ENCODE results near the gene KIF7.

KIF7 gene

DNA sequence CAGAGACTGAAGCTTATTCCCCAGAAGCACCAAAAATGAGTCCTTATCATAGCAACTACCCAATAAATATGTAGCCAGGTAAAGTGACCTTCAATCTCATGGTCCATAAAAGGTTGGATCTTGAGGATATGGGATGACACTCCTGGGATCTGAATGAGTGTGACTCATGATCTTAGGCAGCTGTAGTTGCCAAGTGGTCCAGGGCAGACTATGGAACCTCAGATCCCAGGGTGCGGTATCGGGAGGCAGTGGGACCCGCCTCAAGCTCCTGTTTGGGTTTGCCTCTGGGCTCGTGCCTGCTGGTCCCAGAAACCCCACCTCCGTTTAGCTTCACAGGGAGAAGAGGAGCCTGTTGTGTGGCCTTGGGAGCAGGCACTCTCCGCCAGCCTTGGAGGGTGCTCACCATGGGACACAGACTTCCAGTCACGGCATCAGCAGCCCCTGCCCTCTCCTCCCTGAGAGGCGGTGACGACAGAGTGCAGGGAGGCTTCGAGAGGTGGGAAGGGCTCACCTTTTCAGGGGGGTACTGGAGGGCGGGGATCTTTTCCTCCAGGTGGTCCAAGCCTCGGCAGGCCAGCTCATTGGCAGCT, 15.8 kb upstream of the KIF7 start:
- Histone ChIP-seq H3K27ac (no peak overlapping the region), H3K9ac (no peak overlapping the region), H4K20me1 (peaks cover 0 to 1% (median 0%) of the 10 kb centered on the region in 11 experiments; a peak in 1 of 22 replicates), H3K36me3 (no peaks in the 10 kb centered on the region), H3K4me3 (no peak overlapping the region), H3K9me3 (replicated peaks in 1 of 11) (no peaks in the 10 kb centered on the region), H3K27me3 (peaks cover 4 to 18% (median 14%) of the 10 kb centered on the region in 11 experiments; a peak in 21 of 22 replicates), H3K4me1 (peaks cover 0 to 6% (median 2%) of the 10 kb centered on the region in 10 experiments; a peak in 13 of 20 replicates), H3K4me2 (no peak overlapping the region)
- TF ChIP-seq Cebpa-rat (IDR thresholded peaks at IDR 0.05), result no peak

DNA sequence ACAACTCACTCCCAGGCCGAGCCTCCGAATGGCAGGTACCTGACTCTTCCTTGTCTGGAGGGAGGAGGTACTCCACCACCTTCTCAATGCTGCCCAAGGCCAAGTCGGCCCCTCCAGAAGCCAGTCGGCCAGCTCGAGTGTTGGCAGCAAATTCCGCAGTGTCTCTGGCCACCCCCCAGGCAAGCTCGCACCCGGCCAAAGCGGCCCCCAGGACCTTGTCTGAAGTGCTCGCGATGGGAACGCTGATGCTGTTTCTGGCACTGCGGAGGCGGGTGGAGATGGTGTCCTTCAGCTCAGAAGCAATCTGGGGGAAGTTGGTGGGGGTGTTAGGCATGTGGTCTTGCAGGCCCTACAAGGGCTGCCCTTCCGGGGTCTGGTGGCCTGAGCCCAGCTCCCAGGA, 14.7 kb upstream of the KIF7 start:
- H3K27me3 ChIP-seq, result peaks cover 13 to 29% (median 26%) of the 10 kb centered on the region in 11 experiments
- no peak overlapping the region for H3K9ac ChIP-seq
- no peaks in the 10 kb centered on the region for H3K9me3 ChIP-seq (replicated peaks in 1 of 11)
- TF ChIP-seq Cebpa-rat (IDR thresholded peaks at IDR 0.05), result no peak
- peaks cover 5 to 17% (median 11%) of the 10 kb centered on the region in 10 experiments for H3K4me1 ChIP-seq
- no peaks in the 10 kb centered on the region for H3K36me3 ChIP-seq
- H3K27ac ChIP-seq, result no peak overlapping the region
- no peak overlapping the region for H3K4me3 ChIP-seq
- H4K20me1 ChIP-seq, result peaks cover 0 to 4% (median 0%) of the 10 kb centered on the region in 11 experiments; a peak in 1 of 22 replicates
- no peak overlapping the region for H3K4me2 ChIP-seq

GRCh38 chr15:89669309-89669865, 14.1 kb upstream of the KIF7 start:
- Histone ChIP-seq H3K27ac (no peak overlapping the region), H3K27me3 (peaks cover 18 to 34% (median 31%) of the 10 kb centered on the region in 11 experiments), H3K4me1 (peaks cover 10 to 22% (median 17%) of the 10 kb centered on the region in 10 experiments), H3K9me3 (replicated peaks in 1 of 11) (no peaks in the 10 kb centered on the region), H3K36me3 (no peaks in the 10 kb centered on the region), H4K20me1 (peaks cover 0 to 4% (median 0%) of the 10 kb centered on the region in 11 experiments; a peak in 1 of 22 replicates), H3K4me2 (no peak overlapping the region), H3K4me3 (no peak overlapping the region), H3K9ac (no peak overlapping the region)
- TF ChIP-seq Cebpa-rat (IDR thresholded peaks at IDR 0.05), result no peak

- peaks cover 0 to 4% (median 0%) of the 10 kb centered on the region in 11 experiments; a peak in 1 of 22 replicates for H4K20me1 ChIP-seq
- no peak overlapping the region for H3K9ac ChIP-seq
- no peak overlapping the region for H3K27ac ChIP-seq
- H3K9me3 ChIP-seq (replicated peaks in 1 of 11), result no peaks in the 10 kb centered on the region
- H3K27me3 ChIP-seq, result peaks cover 20 to 41% (median 37%) of the 10 kb centered on the region in 11 experiments
- H3K4me1 ChIP-seq, result peaks cover 13 to 23% (median 20%) of the 10 kb centered on the region in 10 experiments
- no peaks in the 10 kb centered on the region for H3K36me3 ChIP-seq
- no peak overlapping the region for H3K4me3 ChIP-seq
- TF ChIP-seq Cebpa-rat (IDR thresholded peaks at IDR 0.05), result no peak
- H3K4me2 ChIP-seq, result no peak overlapping the region
Measured at GRCh38 chr15:89668171-89668570, 12.9 kb upstream of the KIF7 start.

DNA sequence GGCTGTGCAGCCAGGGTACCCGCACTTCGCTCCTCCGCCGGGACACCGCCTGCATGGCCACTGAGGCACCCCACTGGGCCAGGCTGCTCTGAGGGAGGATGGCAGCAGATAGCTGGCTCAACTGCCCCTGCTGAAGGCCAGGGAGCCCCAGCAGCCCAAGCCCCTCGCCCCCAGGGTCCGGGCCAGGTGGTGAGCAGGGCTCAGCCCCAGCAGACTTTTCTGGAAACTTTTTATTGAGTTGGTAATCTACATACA, 12.4 kb upstream of the KIF7 start:
- peaks cover 20 to 42% (median 38%) of the 10 kb centered on the region in 11 experiments for H3K27me3 ChIP-seq
- H3K9ac ChIP-seq, result no peak overlapping the region
- peaks cover 18 to 28% (median 26%) of the 10 kb centered on the region in 10 experiments for H3K4me1 ChIP-seq
- no peak for TF ChIP-seq Cebpa-rat (IDR thresholded peaks at IDR 0.05)
- no peak overlapping the region for H3K4me3 ChIP-seq
- no peak overlapping the region for H3K27ac ChIP-seq
- peaks cover 0 to 4% (median 0%) of the 10 kb centered on the region in 11 experiments; a peak in 1 of 22 replicates for H4K20me1 ChIP-seq
- no peaks in the 10 kb centered on the region for H3K36me3 ChIP-seq
- H3K9me3 ChIP-seq (replicated peaks in 1 of 11), result no peaks in the 10 kb centered on the region
- no peak overlapping the region for H3K4me2 ChIP-seq

DNA sequence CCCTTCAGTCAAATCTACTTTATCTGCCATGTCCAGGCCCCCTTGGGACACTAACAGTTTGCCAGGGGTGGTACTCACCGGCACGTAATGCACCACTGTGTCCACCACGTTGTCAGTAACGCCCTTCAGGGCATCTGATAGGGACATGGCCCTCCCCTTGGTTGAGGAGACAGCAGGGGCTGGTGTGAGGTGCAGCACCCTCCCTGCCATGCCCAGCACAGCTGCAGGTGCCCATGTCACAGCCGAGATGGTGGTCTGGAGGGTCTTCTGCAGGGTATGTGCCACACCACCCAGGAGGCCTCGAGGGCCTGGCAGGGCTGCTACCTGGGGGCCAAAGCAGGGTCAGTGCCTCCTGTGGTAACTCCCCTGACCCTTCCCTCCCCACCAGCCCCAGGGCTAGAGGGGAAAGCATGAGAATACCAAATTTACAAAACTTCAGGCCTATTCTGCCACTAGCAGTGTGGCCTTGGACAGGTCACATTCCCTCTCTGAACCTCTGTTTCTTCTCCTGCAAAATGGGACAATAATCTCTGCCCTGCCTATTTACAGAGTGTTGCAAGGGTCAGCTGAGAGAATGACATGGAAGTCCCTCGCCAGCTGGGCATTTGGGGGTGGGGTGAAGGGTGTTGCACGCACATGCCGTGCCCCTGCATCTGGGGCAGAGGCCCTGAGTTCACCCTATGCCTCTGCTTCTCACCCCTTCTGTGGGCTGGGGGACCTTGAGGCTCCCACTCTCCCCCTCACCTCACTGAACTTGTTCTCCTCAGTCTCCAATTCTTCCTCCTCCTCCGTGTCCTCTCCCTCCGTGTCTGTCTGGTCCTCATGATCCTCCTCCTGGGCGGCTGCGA, 11.8 kb upstream of the KIF7 start:
- H3K9me3 ChIP-seq (replicated peaks in 1 of 11), result no peaks in the 10 kb centered on the region
- no peak overlapping the region for H3K4me3 ChIP-seq
- H4K20me1 ChIP-seq, result peaks cover 0 to 4% (median 0%) of the 10 kb centered on the region in 11 experiments; a peak in 1 of 22 replicates
- peaks cover 23 to 30% (median 28%) of the 10 kb centered on the region in 10 experiments for H3K4me1 ChIP-seq
- peaks cover 20 to 42% (median 38%) of the 10 kb centered on the region in 11 experiments for H3K27me3 ChIP-seq
- H3K9ac ChIP-seq, result no peak overlapping the region
- H3K36me3 ChIP-seq, result no peaks in the 10 kb centered on the region
- no peak overlapping the region for H3K4me2 ChIP-seq
- no peak for TF ChIP-seq Cebpa-rat (IDR thresholded peaks at IDR 0.05)
- H3K27ac ChIP-seq, result no peak overlapping the region

DNA sequence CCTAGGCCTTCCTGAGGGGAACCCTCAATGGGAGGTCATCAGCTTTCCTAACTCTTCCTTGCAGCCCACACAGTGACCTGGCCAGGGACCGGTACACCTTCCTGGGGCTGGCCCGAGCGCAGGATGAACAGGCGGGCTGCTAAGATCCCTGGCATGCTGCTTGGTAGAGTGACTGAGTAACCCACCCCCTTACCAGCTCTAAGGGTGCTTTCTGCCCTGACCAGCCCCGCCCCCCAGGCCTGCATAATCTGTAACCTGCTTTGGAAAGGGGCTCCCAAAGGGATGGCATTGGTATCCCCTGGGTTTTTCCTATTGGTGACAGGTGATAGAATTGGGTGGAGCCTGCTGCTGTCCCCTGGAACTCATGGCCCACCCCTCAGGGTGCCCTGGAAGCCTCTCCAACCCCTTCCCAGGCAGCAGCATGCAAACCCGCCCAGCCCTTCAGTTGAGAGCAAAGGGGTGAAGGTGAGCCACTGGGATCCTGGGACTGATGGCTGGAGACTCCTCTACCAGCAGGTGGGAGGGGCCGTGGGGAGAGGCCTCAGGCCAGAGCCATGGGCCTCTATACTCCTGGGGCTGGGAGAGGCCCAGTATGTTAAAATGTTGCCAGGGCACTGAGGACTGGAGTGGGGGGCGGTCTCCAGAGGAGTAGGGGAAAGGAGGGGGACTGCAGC, 11.1 kb upstream of the KIF7 start:
- Histone ChIP-seq H3K27ac (peak overlapping the region in 4 of 11 experiments; percentile 69 to 81 (median 72); a peak in 7 of 22 replicates), H3K4me1 (peaks cover 23 to 30% (median 28%) of the 10 kb centered on the region in 10 experiments), H4K20me1 (peaks cover 0 to 4% (median 0%) of the 10 kb centered on the region in 11 experiments; a peak in 1 of 22 replicates), H3K9me3 (replicated peaks in 1 of 11) (no peaks in the 10 kb centered on the region), H3K9ac (peak overlapping the region in 9 of 11 experiments; percentile 61 to 84 (median 73); a peak in 18 of 22 replicates), H3K4me2 (peak overlapping the region; percentile 85 to 97 (median 90)), H3K4me3 (peak overlapping the region; percentile 53 to 73 (median 64); a peak in 19 of 20 replicates), H3K36me3 (no peaks in the 10 kb centered on the region), H3K27me3 (peaks cover 20 to 42% (median 38%) of the 10 kb centered on the region in 11 experiments)
- no peak for TF ChIP-seq Cebpa-rat (IDR thresholded peaks at IDR 0.05)

GRCh38 chr15:89665449-89666181, 10.3 kb upstream of the KIF7 start:
- Histone ChIP-seq H3K27me3 (peaks cover 20 to 42% (median 38%) of the 10 kb centered on the region in 11 experiments), H3K4me3 (peak overlapping the region; percentile 53 to 73 (median 64)), H3K27ac (peak overlapping the region in 6 of 11 experiments; percentile 38 to 81 (median 70); a peak in 10 of 22 replicates), H3K9ac (peak overlapping the region; percentile 57 to 84 (median 73)), H4K20me1 (peaks cover 0 to 4% (median 0%) of the 10 kb centered on the region in 11 experiments; a peak in 1 of 22 replicates), H3K9me3 (replicated peaks in 1 of 11) (no peaks in the 10 kb centered on the region), H3K4me2 (peak overlapping the region; percentile 85 to 97 (median 90)), H3K4me1 (peaks cover 24 to 30% (median 28%) of the 10 kb centered on the region in 10 experiments), H3K36me3 (no peaks in the 10 kb centered on the region)
- no peak for TF ChIP-seq Cebpa-rat (IDR thresholded peaks at IDR 0.05)

Data from BLaER1 treated with 17β-estradiol and CSF1 and Interleukin-3, amounts not matched to agents 10 nM and 100 nM (cell line).